ENCODE measurements around the gene TMCC2.
A peak's percentile ranks its signal among the peaks of the same experiment; 100 is the strongest.

TMCC2 gene

DNA sequence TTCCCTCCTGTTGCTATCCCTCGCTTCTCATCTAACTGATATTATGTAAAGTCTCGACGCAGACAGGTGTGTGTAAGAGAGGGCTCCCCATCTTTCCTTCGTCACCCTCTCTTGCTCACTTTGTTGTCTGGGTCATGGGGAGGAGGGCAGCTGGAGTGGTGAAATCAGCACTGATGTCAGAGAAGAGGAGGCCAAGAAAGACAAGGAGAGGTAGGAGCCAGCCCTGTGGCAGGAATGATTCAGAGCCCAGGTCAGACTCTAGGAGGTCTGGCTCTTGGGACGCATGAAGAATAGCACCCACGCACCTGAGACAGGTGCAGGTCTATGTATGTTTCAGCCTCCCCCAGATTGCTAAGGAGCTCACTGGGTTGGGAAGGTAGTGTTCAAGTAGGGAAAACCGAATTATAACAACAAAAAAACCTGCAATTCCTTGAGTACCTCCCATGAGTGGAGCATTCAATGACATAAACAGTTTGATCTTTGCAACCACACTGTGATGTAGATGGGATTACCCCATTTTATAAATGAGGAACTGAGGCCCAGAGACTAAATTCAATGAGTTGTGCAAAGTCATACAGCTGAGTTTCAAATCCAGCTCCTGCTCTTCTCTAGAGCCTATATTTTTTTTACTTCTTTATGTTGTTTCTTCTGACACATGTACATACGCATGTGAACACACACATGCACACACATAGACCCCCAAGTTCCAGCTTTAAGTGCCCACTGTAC lies 83.4 kb downstream of the TMCC2 start:
- no peak for DNase-seq

DNA sequence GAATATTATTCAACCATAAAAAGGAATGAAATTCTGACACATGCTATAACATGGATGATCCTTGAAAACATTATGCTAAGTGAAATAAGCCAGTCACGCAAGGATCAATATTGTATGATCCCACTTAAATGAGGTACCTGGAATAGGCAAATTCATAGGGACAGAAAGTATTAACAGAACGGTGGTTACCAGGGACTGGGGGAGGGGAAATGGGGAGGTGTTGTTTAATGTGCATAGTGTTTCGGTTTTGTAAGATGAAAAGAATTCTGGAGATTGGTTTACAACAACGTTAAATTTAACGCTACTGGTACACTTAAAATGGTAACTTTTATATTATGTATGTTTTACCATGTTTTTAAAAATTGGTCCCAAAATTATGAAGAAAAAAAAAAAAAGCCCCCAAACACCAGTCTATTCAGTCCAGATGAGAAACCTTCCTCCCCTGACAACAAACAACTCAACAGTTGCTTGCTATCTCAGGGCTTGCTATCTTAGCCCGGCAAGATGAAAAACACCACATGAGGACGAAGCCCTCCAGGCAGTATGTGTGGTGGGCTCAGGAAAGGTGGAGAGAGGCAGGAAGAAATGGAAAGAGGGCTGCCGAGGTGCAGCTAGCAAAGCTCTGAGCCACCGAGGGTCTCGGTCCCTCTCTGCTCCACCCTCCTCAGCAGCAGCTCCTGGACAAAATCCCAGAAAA lies 85.3 kb downstream of the TMCC2 start:
- no peak for DNase-seq

DNA sequence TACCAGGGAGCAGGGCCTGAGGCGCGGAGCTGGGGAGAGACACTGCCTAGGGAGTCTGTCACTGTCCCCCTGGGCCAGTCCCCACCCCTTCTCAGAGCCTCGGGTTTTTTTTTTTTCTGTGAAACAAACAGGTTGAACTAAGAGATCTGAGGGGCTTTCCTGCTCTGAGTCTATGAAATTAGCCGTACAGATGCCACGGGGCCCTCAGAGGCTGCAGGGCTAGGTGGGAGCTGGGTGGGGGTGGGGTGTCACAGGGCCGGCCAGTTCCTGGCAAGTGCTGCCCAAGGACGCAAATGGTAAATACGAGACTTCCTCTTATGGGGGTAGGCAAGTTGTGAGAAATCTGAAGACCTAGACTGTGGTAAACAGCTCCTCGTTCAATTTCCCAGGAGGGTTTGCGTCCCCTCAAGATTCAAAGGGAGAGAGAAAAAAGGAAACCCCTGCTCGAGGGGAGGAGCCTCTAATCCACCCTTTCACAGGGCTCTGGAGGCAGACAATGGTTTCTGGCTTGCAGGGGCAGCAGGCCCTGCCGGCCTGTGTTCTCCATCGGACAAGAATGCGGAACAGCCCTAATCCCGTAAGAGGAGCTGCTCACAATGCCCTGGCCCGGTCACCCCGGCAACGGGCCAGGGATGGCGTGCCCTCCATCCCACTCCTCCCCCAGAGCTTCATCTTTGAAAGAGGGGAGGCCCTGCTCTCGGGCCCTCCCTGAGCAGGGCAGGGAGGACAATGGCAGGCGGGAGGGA lies 86.0 kb downstream of the TMCC2 start:
- no peak for DNase-seq

DNA sequence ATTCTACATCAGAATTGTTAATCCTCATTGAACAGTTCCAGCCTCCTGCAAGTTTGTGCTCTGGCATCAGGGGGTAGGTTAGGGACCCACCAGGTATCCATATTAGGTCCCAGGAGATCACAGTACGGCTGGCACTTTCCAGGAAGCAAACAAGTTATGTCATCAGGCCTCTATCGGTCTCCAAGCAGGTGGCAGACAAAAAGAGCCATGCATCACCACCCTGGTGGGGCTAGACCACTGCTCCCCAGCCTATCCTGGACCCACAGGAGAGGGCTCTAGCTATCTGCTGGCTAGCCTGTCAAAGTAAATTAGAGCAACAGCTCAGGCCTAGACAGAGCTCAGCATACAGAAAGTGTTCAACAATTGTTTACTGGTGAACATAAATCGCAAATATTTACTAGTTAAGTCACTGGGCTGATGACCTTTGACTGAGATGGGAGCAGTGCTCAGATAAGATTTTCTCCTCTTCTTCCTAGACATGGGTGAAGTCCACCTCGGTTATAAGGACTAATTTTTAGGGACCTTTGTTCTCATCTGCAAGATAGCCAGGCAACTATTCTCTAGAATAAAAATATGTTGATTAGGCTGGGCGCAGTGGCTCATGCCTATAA lies 87.4 kb downstream of the TMCC2 start:
- DNase-seq: no peak

DNA sequence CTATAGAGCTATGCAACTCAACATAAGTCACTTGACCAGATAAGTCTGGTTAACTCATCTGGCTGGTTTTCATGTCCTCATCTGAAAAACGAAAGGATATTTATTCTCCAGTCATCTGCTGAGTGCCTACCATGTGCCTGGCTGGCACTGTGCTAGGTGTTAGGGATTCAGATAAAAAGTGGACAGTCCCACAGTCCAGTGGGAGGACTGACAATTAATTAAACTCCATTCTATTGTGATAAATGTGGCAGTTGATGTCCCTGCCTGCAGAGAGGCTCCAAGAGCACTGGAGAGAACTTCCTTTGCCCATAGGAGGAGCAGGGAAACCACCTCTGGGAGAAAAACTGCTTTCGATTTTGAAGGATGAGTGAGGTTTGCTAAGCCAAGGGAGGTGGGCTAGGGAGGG lies 88.4 kb downstream of the TMCC2 start:
- no peak for DNase-seq

DNA sequence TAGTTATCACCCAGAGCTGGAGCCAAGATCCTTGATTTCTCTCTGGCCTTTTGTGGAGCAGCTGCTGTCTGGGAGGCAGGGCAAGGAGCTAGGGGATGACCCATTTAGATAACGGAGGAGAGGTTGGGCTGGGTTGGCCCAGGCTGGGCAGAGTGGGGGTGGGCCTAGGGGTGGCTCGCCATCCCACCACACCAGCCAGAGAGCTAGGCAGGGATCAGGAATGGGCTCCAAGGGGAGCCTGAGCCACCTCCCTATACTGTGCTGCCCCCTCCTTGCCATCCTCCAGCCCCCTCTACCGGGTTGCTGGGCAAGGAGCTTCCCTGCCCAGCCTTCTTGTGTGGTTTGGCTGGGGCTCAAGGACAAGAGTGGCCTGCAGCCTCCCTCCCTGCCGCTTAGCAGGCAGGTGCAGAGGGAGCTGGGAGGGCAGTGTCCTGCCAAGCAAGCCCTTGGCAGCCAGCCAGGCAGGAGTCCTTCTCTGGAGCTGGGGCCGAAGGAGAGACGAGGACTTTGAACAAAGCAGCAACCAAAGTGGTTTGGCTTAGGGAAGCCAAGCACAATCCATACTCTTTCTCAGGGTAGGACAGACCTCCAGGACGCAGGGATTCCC lies 89.7 kb downstream of the TMCC2 start:
- DNase-seq: no peak

DNA sequence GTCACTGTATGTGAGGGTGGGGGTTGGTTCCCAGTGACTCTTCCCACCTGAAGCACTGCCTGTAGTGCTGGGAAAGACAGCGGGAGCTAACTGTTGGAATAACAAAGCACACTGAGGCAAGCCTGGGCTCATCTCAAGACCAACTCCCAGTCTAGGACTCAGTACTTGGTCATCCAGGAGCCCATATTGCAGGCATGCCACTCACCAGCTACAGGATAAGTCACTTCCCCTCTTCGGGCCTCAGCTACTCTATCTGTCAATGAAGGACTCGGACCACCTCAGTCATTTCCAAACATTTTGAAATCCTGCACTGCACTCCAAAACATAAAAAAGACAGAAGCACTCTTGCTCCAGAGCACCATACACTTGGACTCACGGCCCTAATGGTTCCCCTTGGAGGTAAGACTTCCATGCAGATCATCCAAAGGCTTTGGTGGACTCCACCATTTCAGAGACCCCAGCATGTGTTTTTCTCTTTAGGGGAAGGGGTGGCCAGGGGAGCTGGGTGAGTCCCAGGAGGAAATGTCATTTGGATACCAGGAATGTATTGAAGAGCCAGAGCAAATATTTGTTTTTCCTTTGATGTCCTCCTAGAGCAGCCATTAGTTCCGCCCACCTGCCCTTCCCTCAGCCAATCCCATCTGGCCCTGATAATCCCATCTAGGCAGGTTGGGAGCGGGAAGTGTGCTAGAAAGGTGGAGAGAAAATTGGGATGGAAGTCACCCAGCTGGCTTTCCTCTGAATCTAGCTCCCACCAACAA lies 90.7 kb downstream of the TMCC2 start:
- DNase-seq: no peak

DNA sequence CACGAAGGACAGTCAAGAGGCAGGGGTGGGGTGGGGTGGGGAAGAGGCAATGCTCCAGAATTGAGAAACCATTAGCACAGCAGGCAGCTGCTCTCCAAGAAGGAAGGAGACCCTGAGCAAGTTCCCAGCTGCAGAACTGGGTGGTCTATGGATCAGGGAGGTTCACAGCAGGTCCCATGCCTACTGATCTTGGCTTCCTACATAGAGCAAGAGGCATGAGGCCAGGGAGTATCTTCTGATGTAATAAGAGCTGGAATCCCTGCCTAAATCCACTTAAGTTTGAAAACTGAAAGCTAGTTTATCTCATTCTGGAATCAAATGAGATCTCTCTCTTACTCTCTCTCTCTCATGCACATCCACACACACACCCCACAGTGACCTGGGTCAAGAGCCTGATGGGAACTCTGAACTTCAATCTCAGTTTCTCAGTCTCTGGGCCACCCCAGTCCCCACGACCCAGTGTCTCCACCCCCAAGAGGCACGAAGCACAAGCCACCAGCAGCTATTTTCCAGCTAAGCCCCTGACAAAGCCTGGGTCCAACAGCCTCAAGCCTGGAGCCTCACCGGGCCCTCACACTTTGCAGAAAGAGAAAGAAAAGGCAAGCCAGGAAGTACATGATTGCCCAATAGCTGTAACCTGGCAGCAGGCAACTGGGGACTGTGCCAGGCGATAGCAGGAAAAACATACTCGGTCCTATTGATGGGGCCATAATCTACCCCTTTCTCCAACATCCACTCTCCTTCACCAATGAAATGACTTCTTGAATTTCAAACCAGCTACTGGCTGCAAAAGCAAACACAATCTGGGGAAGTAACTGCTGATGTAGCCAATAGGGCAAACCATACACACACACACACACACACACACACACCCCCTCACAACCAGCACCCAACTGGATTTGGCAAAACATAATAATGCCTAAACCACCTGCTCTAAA lies 91.6 kb downstream of the TMCC2 start:
- no peak for DNase-seq

DNA sequence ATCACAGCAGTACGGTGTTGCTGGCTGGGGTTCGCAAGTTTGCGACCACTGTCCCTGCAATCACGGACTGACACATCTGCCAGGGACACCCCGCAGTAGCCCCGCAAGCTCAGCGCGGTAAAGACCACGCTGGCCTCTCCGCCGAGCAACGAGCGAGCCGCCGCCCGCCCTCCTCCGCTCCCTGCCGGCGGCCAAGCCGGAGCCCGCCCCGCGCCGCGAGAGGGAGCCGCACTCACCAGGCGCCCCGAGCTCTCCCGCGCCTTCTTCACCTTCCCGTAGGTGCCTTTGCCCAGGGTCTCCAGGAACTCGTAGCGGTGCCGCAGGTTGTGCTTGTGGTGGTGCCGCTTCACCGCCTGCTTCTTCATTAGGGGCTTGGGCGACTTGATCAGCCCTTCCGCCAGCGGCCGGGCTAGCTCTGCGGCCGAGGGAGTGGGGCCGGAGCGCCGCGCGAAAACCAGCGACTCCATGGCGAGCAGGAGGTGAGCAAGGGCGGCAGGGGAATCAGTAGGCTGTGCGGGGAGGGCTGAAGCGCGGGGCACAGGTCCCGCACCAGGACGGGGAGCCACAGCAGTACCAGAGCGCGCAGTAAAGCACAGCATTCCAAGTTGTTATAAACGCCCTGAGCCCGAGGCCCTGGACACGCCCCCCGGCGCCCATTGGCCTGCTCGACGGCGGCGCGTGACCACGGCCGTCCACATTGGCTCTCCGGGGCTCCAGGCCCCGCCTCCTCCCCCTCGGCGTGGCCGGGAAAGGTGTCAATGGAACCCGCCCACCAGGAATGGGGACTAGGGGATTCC lies 93.6 kb downstream of the TMCC2 start, which contains the start of gene NUAK2:
NUAK2 (minus strand) TSS at position 584 of the 797 bp plus-strand sequence; CDS start at position 467, 117 bp downstream.
- DNase-seq: peak; percentile 80

DNA sequence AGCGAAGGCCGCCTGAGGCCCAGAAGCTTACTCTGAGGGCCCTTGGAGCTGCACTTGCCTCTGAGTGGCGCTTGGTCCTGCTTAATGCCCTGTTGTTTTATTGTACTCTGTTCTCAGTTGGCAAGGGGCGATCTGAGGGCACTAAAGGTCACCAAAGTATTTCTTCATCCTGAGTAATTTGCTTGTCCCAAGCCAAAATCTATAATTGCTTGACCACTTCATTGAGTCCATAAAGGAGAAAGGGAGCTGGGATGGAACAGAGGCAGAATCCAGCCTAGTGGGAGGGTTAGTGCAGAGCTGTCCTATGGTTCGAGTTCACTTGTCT lies 94.2 kb downstream of the TMCC2 start:
- no peak for DNase-seq

All from activated T-cell treated with anti-CD3 and anti-CD28 coated beads for 4 hours (primary cell).